HL-60/S4 treated with retinoic acid at 250 ng/mL for 4 days and 3 days (cell line): Measurements from ENCODE around the gene PDE1A.

ENCODE experiments used
- in situ Hi-C: fragments of 300-500 bp; cut with MboI; formaldehyde crosslinking; loops from 2 replicates; pipeline ENCODE4 v1.7.0; 2022; ENCODE audit warnings: low sequenced_read_pairs

PDE1A gene

GRCh38 chr2:182359027-182359989 is 67.5 kb downstream of the PDE1A start:
- in situ Hi-C loops: no loop called here

- in situ Hi-C loops: no loop called here
Observed at GRCh38 chr2:182358601-182359000, 68.2 kb downstream of the PDE1A start.

DNA sequence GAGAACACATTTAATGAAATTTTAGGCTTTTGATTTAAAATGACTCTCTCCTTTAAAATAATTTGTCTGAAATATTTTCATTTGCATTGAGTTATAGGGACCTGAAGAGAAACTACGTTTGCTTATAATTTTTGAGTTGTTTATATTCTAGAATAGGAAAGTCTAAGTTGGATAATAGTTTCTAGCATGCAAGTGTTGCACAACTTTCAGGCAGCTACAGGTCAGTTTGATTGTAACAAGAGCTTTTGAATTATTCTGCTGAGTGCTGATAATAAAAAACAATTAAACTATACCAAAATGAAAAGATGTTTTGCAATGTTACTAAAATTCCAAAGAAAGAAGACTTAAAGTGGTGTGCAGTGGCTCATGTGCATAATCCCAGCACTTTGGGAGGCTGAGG is 71.0 kb downstream of the PDE1A start:
- in situ Hi-C loops: no loop called here

GRCh38 chr2:182351427-182351826 is 75.4 kb downstream of the PDE1A start:
- in situ Hi-C loops: no loop called here

GRCh38 chr2:182349268-182349667 is 77.6 kb downstream of the PDE1A start:
- in situ Hi-C loops: no loop called here

GRCh38 chr2:182345384-182345783 is 81.5 kb downstream of the PDE1A start:
- in situ Hi-C loops: no loop called here

DNA sequence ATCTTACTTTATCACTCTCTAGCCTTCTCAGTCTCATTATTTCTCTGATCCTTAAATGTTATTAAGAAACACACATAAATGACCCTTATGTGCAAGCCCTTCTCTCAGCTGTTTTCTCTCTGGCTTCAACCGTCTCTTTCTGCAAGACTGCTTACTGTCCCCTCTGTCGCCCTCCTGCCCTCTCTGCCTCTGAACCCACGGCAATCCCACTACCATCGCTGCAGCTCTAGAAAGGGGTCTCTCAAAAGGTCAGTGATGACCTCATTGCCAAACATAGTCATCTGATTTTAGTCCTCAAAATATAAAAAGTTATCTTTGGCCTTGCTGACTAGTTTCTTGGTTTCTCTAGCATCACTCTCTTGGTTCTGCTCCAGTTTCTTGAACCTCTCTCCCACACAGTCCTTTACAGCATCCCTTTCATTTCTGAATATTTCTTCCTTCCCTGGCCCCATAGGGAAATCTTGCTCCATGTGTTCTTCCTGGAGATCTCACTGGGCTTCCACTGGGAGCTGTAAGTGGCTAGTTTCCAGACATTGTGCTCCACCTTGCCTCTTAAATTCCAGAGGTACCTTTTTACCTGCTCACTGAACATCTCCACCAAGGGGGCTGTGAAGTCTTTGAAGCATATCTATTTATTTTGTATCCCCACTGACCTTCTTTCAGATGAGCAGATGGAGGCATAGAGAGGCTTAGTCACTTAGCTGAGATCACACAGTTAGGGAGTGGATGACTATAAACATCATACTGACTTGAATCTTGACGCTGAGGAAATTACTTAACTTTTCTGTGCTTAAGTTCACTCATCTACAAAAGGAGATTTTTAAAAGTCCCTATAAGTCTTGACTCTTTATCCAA is 96.2 kb downstream of the PDE1A start:
- in situ Hi-C loops: no loop called here

- in situ Hi-C loops: no loop called here
Observed at GRCh38 chr2:182324665-182325064, 102.2 kb downstream of the PDE1A start.

- in situ Hi-C loops: no loop called here
Observed at GRCh38 chr2:182321096-182321495, 105.7 kb downstream of the PDE1A start.

GRCh38 chr2:182319556-182320505 is 107.0 kb downstream of the PDE1A start:
- in situ Hi-C loops: no loop called here

- in situ Hi-C loops: no loop called here
Observed at GRCh38 chr2:182318466-182319220, 108.2 kb downstream of the PDE1A start.

DNA sequence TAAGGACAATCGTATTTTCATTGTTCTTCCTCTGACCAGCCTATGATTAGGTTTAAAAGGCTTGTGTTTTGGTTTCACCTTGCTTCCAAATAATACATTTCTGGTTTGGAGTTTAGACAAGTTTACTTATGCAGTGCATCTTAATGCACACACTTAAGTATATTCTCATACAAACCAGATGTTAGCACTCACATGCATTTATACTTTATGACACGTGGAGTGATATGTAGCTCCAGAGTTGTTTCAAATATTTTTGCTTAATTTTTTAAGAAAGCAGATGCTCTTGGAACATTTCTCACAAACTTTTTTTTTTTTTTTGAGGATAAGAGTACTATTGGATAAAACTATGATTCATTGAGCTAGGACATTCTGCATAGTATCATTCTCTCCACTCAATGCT is 109.9 kb downstream of the PDE1A start:
- in situ Hi-C loops: no loop called here

- in situ Hi-C loops: no loop called here
Observed at GRCh38 chr2:182302972-182303371, 123.9 kb downstream of the PDE1A start.

DNA sequence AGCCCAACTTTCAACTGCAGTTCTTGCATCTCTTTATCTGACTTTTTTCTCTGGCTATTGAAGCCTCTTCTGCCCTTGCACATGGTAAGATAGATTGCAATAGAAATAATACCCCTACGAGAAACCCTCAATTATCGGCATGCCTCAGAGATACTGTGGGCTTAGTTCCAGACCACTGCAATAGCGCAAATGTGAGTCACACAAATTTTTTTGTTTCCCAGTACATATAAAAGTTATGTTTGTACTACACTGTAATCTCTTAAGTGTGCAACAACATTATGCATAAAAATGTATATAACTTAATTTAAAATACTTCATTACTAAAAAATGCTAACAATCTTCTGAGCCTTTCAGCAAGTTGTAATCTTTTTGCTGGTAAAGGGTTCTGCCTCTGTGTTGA is 124.7 kb downstream of the PDE1A start:
- in situ Hi-C loops: no loop called here

DNA sequence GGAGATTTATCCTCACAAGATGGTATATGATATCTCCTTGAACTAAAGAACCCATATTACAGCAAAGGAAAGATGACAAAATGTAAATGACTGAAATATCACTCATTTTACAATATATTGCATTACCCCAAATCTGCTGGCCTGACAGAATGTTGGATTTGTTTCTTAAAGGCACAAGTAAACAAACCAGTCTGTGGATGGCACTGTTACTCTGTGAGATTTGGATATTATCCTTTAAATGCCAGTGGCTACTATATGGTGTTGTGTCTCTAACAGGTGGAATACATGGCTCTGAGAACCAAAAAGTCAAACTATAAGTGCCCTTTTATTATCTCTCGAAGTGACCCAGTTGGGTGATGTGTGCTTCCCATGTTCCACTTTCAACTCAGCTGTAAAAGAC is 125.7 kb downstream of the PDE1A start:
- in situ Hi-C loops: no loop called here

GRCh38 chr2:182300608-182301007 is 126.2 kb downstream of the PDE1A start:
- in situ Hi-C loops: no loop called here

GRCh38 chr2:182299632-182300031 is 127.2 kb downstream of the PDE1A start:
- in situ Hi-C loops: no loop called here

GRCh38 chr2:182298456-182298855 is 128.4 kb downstream of the PDE1A start:
- in situ Hi-C loops: no loop called here

GRCh38 chr2:182291296-182291695 is 135.5 kb downstream of the PDE1A start:
- in situ Hi-C loops: no loop called here

GRCh38 chr2:182283512-182283911 is 143.3 kb downstream of the PDE1A start:
- in situ Hi-C loops: no loop called here
